Caco-2 (cell line): ENCODE data around the gene BORCS6. TPM values are rescaled to one million over a fixed set of nuclear protein-coding genes. Genes with fewer than 3 reads are reported as not detected.
"Not testable (repeated sequence)": the region's sequence is repeated elsewhere in the genome, so short reads cannot be mapped to it uniquely, and the experiment has no call there.

Source experiments
- BruUV-seq: library from RNA; stranded (reverse); fragments of 400-500 nt; replicated peaks from 2 replicates; lab custom pipeline; 2021; lab: Mats Ljungman, UMichigan
- CTCF ChIA-PET: fragments of 300-600 bp; sonication (Branson Sonifier 250); formaldehyde crosslinking; loops from one replicate; lab custom pipeline; 2022; ENCODE audit warnings: antibody characterized with exemption; lab: Charles Lee
- POLR2A ChIA-PET: fragments of 300-600 bp; sonication (Branson Sonifier 250); formaldehyde crosslinking; loops from one replicate; lab custom pipeline; 2022; ENCODE audit warnings: antibody characterized with exemption; lab: Charles Lee
- DNase-seq, 2 experiments: peaks; one replicate each; pipeline versions ENCODE4 v3.0.0 to v3.0.0-alpha.2; 2020 to 2022
- H3K27me3 ChIP-seq: replicated peaks from 2 replicates; pipeline ENCODE4 v1.6.0; 2011; ENCODE audit warnings: low read length; ENCODE audit not compliant: control insufficient read depth, insufficient read depth
- H3K36me3 ChIP-seq: 2 replicates; pipeline ENCODE4 v1.5.1; 2011; ENCODE audit warnings: low read length; ENCODE audit not compliant: control insufficient read depth, insufficient read depth
- H3K4me1 ChIP-seq: fragments of 250-450 bp; sonication (Bioruptor Pico); 2 replicates; pipeline ENCODE4 v1.5.1; 2020; ENCODE audit warnings: mild to moderate bottlenecking
- H3K4me3 ChIP-seq: 2 replicates; pipeline ENCODE4 v1.5.1; 2011; ENCODE audit warnings: low read depth, mild to moderate bottlenecking, control low read depth, low read length
- H3K9me3 ChIP-seq: fragments of 250-450 bp; sonication (Bioruptor Pico); 2 replicates; pipeline ENCODE4 v1.5.1; 2020; ENCODE audit warnings: mild to moderate bottlenecking, moderate library complexity
- H3K27ac Mint-ChIP-seq: one replicate; pipeline ENCODE4 v1.8.0; 2022; ENCODE audit warnings: mixed read lengths; ENCODE audit not compliant: unreplicated experiment
- H3K27me3 Mint-ChIP-seq: one replicate; pipeline ENCODE4 v1.8.0; 2022; ENCODE audit warnings: mixed read lengths; ENCODE audit not compliant: insufficient read depth, unreplicated experiment
- H3K36me3 Mint-ChIP-seq: one replicate; pipeline ENCODE4 v1.8.0; 2022; ENCODE audit warnings: mild to moderate bottlenecking, mixed read lengths; ENCODE audit not compliant: insufficient read depth, unreplicated experiment
- H3K4me1 Mint-ChIP-seq: one replicate; pipeline ENCODE4 v1.8.0; 2022; ENCODE audit warnings: low read depth, mixed read lengths; ENCODE audit not compliant: unreplicated experiment
- H3K4me3 Mint-ChIP-seq: one replicate; pipeline ENCODE4 v1.8.0; 2022; ENCODE audit warnings: mild to moderate bottlenecking, moderate library complexity, mixed read lengths; ENCODE audit not compliant: unreplicated experiment
- H3K9me3 Mint-ChIP-seq: one replicate; pipeline ENCODE4 v1.8.0; 2022; ENCODE audit warnings: mixed read lengths; ENCODE audit not compliant: unreplicated experiment
- intact Hi-C: fragments of 100-400 bp; cut with micrococcal nuclease; formaldehyde crosslinking; loops from one replicate; pipeline ENCODE4 v1.10.0; 2022; ENCODE audit not compliant: unreplicated experiment
- total RNA-seq: library from RNA; stranded (reverse); gene quantifications from 2 replicates; pipeline ENCODE4 v1.2.3, GENCODE V29; 2022
- TF ChIP-seq, protein P1 (sequence below), 2 experiments: fragments of 200-600 bp in 1 of 2; IDR thresholded peaks; 1 replicate in 1 of 2; 2 replicates in 1 of 2; pipeline versions ENCODE4 v1.5.1 to v1.8.0; 2011 to 2022; ENCODE audit warnings: antibody characterized with exemption in 1 of 2, control low read depth in 1 of 2, inconsistent platforms in 1 of 2, low read depth in 1 of 2, low read length in 1 of 2, mild to moderate bottlenecking in 1 of 2, moderate library complexity in 1 of 2; ENCODE audit not compliant: insufficient read depth in 1 of 2, severe bottlenecking in 1 of 2, unreplicated experiment in 1 of 2

BORCS6 gene
- total RNA-seq, 1 experiment from 2014 or later: 4.7 TPM

DNA sequence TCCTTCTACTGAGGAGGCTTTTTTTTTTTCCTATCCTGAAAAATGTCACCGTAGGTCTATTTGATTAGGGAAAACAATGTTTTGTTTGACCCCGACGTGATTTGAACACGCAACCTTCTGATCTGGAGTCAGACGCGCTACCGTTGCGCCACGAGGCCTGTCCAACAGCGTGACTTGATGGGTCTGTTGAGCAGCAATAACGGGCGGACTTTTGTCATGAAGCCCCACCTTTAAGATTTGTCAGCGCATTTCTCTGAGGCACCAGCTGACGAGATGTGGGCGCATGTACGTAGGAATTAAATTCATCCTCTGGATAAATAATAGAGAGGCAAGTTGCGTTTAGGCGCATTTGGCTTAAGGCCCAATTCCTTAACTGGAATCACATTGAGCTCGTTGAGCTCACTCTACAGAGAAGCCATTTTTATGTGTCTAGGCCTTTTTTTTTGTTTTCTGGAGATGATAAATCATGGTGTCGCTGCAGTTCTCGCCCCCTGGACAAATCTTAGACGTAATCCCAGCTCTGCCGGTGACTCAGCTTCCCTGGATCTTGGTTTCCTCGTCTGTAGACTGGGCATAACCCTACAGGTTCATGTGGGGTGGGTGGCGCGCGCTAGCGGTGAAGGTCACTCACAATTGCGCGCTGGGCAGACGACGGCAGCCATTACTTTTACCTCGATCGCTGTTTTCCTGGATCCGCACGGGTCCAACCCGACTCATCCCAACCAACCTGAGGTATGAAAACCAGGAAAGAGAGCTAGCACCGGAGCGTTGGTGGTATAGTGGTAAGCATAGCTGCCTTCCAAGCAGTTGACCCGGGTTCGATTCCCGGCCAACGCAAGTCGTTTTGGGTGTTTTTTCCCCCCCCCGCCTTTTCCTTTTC, 31.0 kb upstream of the BORCS6 start:
- Histone ChIP-seq H3K36me3 (no peaks in the 10 kb centered on the region), H3K4me1 (no peaks in the 10 kb centered on the region), H3K9me3 (no peaks in the 10 kb centered on the region), H3K4me3 (peak overlapping the region; percentile 66), H3K27me3 (no peaks in the 10 kb centered on the region)
- ChIA-PET POLR2A (interaction anchor here (0.5 to 2.2 kb wide), 10 partner anchors 11 to 761 kb away, joined by 3 to 24 read pairs (median 5); partner anchors contain the start of genes AURKB, BORCS6, CTC1 and SLC25A35), CTCF (interaction anchor here (1.4 to 1.6 kb wide), 2 partner anchors 11 to 31 kb away, joined by 4 read pairs; partner anchors contain the start of gene AURKB)
- Mint-ChIP-seq H3K27me3 (peaks cover 2% of the 10 kb centered on the region), H3K36me3 (peaks cover 42% of the 10 kb centered on the region), H3K9me3 (no peaks in the 10 kb centered on the region), H3K4me3 (peak overlapping the region; percentile 90), H3K27ac (peak overlapping the region; percentile 96), H3K4me1 (peaks cover 16% of the 10 kb centered on the region)
- peak; percentile 83 to 89 for DNase-seq
- intact Hi-C loops: no loop called here
- TF ChIP-seq, protein P1, sequence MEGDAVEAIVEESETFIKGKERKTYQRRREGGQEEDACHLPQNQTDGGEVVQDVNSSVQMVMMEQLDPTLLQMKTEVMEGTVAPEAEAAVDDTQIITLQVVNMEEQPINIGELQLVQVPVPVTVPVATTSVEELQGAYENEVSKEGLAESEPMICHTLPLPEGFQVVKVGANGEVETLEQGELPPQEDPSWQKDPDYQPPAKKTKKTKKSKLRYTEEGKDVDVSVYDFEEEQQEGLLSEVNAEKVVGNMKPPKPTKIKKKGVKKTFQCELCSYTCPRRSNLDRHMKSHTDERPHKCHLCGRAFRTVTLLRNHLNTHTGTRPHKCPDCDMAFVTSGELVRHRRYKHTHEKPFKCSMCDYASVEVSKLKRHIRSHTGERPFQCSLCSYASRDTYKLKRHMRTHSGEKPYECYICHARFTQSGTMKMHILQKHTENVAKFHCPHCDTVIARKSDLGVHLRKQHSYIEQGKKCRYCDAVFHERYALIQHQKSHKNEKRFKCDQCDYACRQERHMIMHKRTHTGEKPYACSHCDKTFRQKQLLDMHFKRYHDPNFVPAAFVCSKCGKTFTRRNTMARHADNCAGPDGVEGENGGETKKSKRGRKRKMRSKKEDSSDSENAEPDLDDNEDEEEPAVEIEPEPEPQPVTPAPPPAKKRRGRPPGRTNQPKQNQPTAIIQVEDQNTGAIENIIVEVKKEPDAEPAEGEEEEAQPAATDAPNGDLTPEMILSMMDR (IDR thresholded peaks at IDR 0.05; ENCODE audit: insufficient read depth in 1 of 2, low read depth in 1 of 2, low read length in 1 of 2, severe bottlenecking in 1 of 2, unreplicated experiment in 1 of 2): no peak
- BruUV-seq: no TSS peak

DNA sequence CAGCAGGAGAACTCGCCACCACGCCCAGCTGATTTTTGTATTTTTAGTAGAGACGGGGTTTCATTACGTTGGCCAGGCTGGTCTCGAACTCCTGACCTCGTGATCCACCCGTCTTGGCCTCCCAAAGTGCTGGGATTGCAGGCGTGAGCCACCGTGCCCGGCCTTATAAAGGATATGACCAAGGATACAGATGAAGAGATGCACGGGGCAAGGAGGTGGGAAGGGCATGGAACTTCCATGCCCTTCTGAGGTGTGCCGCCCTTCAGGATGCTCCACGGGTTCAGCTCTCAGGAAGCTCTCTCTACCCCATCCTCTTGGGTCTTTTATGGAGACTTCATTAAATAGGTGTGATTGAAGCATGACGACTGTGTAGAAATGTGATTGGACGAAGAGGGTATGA, 24.0 kb upstream of the BORCS6 start:
- BruUV-seq, intact Hi-C loops, CTCF ChIA-PET, H3K27me3 Mint-ChIP-seq, H3K4me3 Mint-ChIP-seq, H3K36me3 ChIP-seq, H3K9me3 ChIP-seq, H3K27me3 ChIP-seq, DNase-seq, H3K27ac Mint-ChIP-seq, H3K9me3 Mint-ChIP-seq, H3K4me3 ChIP-seq, H3K4me1 ChIP-seq: not testable (repeated sequence)
- Mint-ChIP-seq H3K36me3 (peaks cover 23% of the 10 kb centered on the region), H3K4me1 (peaks cover 14% of the 10 kb centered on the region)
- POLR2A ChIA-PET: interaction anchor here (1.1 kb wide), 1 partner anchor 22 kb away, joined by 3 read pairs; no protein-coding TSS in a partner anchor

DNA sequence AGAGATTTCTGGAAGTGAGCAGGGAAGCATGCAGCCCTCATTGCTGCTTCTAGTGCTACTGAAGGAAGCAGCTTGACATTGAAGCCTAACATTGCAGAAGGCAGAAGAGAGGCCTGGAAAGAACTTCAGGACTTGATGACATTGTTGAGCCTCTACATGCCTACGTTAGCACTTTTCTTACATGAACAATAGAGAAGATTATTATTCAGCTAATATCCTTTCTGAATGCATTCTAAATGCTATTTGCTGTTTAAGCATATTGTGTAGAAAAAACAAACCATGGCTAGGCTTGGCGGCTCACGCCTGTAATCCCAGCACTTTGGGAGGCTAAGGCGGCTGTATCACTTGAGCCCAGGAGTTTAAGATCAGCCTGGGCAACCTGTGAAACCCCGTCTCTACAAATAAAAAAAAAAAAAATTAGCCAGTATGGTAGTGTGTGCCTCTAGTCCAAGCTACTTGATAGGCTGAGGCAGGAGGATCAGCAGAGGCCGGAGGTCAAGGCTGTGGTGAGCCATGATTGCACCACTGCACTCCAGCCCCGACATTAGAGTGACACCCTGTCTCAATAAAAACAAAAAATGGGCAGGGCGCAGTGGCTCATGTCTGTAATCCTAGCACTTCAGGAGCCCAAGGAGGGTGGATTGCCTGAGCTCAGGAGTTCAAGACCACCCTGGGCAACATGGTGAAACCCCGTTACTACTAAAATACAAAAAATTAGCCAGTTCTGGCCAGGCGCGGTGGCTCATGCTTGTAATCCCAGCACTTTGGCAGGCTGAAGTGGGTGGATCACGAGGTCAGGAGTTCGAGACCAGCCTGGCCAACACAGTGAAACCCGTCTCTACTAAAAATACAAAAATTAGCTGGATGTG, 22.6 kb upstream of the BORCS6 start:
- CTCF ChIA-PET: no interaction called here
- POLR2A ChIA-PET: interaction anchor here (3.0 kb wide), 1 partner anchor 39 kb away, joined by 15 read pairs; no protein-coding TSS in a partner anchor
- Histone ChIP-seq H3K4me1 (peaks cover 4% of the 10 kb centered on the region; the same call in 1 of the 2 replicates), H3K4me3 (no peak overlapping the region), H3K36me3 (no peaks in the 10 kb centered on the region), H3K9me3 (no peaks in the 10 kb centered on the region), H3K27me3 (no peaks in the 10 kb centered on the region)
- TF ChIP-seq, protein P1 (IDR thresholded peaks at IDR 0.05; ENCODE audit: insufficient read depth in 1 of 2, low read depth in 1 of 2, low read length in 1 of 2, severe bottlenecking in 1 of 2, unreplicated experiment in 1 of 2): no peak
- no peaks in the 10 kb centered on the region for H3K9me3 Mint-ChIP-seq
- no peak overlapping the region for H3K27ac Mint-ChIP-seq
- no peak for DNase-seq
- no peaks in the 10 kb centered on the region for H3K27me3 Mint-ChIP-seq
- H3K36me3 Mint-ChIP-seq: peaks cover 27% of the 10 kb centered on the region
- H3K4me3 Mint-ChIP-seq: no peak overlapping the region
- peaks cover 8% of the 10 kb centered on the region for H3K4me1 Mint-ChIP-seq
- BruUV-seq: no TSS peak
- intact Hi-C loops: no loop called here
